ENCODE results near the gene MYLK.
"Not testable (repeated sequence)": the region's sequence is repeated elsewhere in the genome, so short reads cannot be mapped to it uniquely, and the experiment has no call there.

Gene MYLK

DNA sequence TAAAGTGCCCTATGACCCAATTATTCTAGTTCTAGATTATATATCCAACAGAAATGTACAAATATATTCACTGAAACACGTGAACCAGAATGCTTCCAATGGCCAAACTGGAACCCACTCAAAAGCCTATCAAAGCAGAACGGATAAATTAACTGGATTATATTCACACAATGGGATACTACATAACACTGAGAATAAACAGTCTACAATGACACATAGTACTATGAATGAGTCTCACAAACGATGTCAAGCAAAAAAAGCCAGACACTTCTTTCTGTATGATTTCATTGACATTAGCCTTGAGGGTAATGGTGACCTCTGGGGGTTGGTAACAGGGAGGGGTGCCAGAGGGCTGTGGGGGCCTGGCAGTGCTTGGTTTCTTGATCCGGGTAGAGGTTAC is 248.4 kb downstream of the MYLK start:
- peak; percentile 72 for DNase-seq

DNA sequence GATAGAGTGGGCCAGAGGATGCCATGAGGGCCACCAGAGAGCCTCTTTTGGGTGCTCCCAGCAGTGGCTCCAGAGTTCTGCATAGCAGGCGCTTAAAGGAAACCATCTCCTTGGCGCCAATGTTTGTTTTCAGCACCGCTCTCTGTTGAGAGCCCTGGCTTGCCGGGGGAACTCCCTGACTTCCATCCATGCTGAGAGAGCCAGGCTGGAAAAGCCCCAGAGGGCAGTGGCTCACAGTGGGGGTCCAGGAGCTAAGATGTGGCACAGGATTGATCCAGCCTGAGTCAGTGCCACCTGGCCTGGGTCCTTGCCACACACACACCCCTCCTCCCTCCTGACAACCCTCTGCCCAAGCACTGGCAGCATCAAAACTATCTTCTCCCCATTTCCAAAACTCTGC is 248.9 kb downstream of the MYLK start:
- peak; percentile 85 for DNase-seq

DNA sequence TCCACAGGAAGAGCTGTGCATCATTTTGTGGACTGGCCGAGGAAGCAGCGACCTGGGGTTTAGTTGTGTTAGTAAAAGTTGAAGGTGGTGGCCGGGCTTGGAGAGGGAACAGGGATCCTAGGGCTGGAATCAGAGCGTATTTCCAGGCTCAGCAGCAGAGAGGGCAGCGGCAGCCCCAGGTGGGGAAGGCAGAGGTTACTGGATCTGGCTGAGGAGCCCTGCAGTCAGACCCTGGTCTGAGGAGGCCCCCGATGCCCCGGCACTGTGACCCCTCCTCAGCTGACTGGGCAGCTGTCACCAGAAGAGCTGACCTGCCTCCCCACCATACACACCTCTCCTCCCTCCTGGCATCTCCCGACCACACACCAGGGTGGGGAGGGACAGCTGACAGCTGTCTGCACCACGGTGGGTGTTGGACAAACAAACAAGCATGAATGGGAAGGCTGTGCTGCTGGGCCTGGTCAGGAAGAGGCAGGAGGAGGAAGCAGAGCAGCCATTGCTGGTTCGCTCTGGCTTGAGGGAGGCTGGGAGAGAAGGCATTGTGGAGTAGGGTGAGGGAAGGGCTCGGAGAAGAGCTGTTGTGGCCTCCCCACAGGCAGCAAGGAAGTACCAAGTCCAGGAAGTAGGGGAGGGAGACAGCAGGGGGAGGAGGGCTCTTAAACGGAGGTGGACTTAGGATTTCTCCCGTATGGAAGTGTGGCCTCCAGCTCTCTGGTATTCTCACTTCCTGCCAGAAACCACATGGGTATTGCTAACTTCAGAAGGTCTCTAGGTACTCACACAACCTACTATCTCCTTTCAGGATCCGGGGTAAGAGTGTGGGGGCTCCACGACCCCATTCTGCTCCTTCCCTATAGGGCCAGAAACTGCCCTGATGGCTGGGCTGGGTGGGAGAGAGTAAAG is 249.7 kb downstream of the MYLK start:
- DNase-seq = peak; percentile 57

DNA sequence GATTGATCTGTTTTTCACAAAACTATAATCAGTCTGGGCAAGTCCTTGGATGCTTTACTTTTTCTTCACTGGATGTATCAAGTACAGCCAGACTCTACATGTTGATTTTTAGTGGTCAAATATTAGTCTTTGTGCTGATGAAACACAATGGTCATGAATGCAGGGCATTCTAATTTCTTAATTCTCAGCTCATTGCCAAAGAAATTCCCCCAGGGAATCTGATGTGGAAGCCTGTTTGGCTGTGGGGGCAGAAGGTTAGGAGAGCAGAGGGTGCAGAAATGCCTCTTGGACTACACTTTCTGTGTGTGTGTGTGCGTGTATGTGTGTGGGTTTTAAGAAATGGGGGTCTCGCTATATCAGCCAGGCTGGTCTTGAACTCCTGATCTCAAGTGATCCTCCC is 250.6 kb downstream of the MYLK start:
- DNase-seq = no peak

DNA sequence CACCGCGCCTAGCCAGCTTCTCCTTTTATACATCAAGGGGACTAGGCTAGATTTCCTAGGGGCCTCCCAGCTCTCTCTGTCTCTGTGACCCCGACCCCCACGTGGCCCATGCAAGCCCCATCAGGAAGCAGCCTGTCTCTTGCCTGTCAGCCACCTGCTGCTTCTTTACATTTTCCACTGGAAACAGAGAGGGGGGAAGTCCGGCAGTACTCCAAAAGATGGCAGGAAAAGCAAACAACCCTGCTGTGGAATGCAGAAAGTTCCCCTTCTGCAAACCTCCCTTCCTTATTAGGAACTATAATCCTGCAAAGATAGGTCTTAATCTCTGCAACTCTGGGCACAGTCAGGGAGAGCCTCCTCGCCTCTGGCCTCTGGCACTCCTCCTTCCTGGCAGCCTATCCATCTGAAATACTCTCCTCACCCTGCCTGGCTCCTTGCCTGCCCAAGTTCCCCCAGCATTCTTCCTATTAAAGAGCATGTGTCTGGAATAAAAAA is 251.9 kb downstream of the MYLK start:
- no peak for DNase-seq

DNA sequence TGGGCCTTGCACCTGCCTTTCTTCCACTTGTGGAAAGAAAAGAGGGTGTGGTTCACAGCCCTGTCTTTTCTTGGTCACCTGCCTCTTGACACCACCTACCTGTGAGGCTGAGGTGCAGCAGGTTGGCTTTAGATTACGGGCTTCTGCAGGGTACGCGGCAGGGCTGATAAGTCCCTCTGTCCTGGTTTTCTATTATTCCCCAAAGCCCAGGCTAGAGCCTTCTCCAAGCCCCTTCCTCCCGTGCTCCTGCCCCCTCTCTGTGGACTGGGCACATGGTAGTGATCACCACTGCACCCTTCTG is 254.4 kb downstream of the MYLK start:
- no peak for DNase-seq

DNA sequence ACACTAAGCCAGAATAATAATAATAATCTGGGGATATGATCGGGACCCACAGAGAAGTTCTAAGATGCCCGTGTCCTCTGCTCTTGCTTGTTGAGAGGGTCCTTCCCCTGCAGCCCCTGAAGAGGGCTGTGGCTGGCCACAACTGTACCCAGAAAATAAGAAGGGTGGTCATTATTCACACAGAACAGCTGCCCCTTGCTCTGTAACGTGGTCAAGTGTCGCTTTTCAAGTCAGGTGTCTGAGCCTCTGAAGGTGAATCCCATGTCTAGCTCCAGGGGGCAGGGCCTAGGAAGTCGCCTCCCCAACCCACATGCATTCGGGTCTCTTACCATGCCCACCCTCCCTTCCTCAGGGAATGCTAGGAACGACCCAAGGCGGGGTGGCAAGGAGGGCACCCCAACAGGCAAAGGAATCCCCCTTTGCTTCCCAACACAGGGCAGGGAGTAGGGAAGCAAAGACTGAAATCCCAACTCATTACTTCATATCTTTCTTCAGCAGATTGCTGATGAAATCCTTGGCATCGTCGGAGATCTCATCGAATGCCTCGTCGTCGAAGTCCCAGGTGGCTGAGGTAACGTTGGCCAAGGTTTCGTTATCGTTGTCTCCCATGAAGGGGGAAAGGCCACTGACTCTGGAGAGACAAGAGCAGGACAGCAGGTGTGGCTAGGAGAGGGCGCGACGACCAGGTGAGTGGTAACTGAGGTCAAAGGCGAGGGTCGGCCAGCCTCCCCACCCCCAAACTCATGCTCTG is 255.0 kb downstream of the MYLK start:
- no peak for DNase-seq

DNA sequence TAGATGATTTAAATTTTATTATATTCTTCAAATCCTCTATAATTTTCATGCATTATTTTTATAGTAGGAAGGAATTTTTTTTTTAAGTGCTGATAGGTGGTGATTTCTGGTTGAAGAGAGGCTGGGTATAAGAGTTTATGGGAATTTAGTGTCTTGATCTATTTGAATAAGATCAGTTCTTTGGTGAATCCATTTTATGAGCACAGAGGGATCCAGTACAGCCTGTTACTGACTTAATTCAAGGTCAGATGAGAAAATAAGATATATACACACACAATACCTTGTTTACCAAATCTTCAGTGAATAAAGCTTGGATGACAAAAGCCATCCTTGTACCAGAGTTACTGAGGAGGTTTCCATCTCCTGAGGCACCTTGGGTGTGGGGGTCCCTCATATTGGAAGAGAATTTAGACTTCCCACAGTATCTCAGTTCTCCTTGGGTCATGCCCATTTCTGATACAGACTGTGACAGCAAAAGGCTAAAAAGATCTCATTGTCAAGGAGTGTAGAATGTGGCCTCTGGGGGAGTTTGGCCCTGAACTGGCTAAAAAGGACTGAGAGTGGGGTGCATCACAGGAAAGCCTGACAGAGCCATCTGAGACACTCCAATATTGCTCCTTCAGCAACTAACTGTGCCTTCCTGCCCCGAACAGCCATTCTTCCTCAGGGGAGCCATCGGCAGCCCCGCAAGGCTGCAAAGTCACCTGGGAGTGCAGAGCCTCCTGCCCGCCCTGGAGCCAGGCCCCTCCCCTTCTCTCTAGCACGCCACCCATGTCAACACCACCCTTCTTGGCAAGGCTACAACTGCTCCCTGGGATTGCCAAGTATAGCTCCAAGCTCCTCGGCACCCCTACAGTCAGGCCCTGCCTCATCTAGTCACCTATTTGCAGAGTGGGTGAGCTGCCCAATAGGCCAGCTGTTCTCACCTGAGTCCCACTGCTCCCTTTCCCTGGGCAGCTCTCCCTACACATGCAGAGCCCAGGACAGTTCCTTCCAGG is 256.2 kb downstream of the MYLK start:
- peak; percentile 31 for DNase-seq

DNA sequence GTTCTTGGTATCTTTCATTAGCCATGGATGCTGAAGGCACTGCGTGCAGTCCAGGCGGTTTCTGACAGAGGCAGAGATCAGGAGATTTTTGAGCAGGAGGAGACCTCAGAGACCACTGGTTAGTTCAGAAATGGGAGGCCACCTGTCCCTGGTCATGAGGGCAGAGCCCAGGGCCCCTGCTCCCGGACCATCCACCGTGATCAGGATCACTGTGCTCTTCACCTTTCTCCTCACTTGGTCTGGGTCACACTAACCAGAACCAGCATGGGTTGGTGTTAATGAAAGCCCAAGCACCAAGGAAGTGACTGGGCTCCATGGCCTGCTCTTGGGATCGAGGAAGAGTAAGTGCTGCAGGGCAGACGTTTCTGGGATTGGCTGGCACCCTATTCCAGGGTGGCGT is 257.3 kb downstream of the MYLK start:
- DNase-seq = no peak

DNA sequence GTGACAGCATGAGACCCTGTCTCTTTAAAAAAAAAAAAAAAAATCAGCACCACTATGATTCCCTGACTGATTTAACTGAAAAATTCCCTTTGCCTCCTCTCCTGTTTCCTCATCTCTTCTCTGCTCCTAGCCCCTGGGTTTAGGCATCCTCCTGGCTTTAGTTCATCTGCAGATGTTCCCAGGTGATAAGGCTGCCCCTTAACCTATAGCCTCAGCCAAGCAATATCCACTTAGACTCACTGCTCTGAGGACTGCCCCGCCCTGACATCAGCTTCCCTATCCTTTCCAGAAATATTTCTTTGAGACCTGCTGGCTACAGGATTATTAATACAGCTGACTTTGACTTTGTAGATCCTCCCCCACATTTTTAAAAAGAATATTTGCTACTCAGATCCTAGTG is 259.8 kb downstream of the MYLK start:
- no peak for DNase-seq

DNA sequence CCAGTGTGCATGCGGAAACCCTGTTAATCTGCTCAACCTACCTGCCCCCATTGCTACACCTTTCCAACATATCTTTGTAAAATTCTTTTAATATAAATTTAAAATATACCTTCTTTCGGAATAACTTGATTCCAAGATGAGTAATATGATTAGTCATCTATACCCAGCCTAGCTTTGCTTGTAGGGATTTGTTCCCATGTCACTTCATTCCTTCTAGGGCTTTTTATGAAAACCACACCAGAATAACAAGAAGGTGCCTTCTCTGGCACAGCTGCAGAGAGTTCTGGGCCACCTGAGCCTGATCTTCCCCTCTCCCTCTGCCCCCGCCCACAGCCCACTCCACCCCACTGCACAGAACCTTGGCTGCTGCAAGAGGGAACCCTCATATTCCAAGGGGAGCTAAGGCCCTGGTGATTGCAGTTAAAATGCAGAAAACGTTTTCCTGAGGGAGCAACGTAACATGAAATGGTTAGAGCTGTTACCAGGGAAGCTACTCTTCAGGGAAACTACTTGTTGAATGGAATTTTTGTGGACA is 260.7 kb downstream of the MYLK start:
- DNase-seq = no peak

DNA sequence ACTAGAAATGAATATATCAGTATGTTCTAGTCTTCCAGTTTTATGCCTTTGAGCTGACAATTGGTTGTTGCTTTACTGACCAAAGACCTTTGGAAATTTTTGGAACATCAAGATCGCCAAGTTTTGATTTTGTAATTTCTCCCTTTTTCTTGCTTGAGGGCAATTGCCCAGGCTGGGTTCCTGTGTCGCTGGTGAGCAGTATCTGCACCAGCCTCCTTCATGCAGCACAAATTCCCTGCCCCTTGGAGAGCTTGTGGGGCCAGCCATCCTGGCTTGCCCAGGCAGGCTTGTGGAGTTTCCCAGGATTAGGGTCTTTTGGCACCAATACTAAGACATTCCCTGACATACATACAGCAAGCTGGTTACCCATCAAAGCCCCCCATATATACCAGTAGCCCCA is 261.4 kb downstream of the MYLK start:
- no peak for DNase-seq

DNA sequence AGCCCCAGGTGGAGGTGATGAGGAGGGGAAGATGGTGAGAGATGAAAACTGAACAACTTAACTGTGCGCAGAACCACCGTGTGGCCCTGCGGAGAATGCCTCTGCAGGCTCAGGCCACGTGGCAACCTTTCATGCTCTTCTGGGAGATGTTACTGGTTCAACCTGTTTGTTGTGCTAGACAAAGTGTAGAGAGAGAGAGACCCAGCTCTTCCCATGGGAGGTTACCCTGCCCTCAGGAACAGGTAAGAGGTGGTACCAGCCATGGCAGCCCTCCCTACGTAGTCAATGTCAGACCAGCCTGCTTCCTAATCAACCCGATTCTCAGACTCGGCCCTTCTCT is 262.3 kb downstream of the MYLK start:
- no peak for DNase-seq

DNA sequence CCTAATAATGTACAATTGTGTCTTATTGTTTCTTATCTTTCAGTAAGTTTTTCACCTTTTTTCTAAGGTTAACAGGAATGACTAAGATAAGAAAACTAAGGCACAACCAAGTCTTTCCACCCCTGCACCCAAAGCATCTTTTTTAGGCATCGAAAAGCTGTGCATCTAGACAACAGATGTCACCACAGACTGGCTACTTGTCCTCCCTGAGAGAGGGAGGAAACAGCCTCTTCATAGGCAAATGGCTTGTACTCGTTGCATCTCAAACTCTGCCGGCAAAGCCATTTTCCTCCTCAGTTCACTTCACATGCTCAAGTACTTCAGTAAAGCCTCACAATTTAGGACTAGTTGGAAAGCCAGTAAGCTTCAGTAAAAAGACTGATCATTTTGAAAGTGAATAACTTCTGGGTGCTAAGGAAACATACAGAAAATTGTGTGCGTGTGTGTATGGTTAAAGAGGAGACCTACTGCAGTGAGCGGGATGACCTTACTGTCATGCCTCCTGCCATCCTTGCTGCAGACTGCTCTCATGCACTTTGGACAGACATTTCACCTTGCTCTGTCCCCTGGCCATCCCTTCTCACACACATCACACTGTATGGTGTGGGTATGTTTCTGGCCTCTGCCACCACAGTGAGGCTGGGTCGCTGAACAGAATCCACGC is 262.8 kb downstream of the MYLK start:
- DNase-seq = no peak

DNA sequence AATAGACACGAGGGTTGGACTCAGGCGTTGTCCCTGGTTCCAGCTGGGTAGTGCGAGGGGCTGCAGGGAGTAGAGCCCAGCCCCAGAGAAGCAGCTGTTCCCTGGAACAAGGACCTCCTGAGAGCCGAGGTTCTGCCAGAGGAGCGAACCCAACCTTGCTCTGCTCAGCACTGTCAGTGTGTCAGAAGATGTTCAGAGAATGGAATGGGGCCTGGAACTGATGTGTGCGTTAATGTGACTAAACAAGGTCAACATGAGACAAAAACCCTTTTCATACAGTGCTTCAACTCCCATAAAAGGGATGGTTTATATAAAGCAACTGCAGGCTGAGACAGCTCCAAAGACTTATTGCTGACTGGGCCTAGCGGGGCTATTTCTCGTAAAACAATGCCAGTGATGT is 263.8 kb downstream of the MYLK start:
- no peak for DNase-seq

DNA sequence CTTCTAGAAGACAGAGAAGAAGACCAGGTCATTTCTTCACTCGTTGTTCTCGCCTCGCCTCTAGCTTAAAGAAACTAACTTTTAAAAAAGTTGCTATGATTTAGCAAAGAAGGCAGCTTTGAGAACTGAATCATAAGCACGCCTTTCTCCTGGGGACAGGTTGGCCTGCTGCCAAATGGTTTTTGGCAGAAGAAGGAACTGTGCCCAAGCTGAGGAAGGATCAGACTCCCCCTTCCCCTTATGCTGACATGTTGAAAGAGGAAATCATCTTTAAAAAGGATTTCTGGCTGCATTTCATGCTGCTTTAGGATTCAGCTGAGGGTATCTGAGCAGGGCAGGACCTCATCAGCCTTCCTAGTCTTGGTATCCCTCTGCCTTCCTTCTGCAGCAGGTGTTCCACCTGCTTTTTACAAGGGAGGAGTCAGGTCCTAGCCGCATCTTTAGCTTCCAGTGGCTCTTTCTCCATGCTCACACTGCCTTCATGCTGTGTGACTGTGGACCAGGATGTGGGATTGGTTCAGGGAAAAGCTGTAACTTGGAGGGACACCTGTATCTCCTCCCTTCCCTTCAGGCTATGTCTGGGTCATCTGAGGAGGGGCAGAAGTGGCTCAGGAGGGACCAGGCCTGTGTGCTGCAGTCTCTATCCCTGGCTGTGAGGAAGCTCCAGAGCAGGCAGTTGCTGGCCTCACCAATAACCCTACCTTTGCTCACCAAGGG is 265.2 kb downstream of the MYLK start:
- peak; percentile 29 for DNase-seq

DNA sequence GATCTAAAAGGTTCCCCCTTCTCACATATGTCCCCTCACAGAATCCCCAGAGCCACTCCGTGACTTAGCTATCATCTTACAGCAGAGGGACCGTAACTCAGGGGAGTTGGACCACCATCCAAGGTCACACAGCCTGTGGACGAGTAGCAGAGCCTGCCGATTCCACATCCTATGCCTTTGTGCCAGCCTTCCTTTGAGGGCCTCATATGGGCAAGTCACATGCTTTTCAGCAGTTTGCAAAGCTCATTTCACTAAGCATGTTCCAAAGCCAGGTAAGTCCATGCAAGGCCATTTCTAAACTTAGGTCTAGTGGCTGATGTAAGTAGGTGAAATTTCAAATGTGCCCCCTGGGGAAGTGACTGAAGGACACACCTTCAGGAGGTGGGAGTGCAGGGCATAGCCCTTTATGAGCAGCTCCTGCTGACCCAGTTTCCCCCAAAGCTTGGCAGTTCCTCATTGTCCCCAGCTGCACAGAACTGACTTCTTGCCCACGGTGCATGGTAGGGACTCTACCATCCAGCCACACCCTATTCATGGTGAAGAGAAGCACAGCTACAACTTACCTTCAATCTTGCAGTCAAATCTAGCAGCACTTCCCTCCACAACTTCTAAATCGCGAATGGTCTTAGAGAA is 265.9 kb downstream of the MYLK start:
- no peak for DNase-seq

DNA sequence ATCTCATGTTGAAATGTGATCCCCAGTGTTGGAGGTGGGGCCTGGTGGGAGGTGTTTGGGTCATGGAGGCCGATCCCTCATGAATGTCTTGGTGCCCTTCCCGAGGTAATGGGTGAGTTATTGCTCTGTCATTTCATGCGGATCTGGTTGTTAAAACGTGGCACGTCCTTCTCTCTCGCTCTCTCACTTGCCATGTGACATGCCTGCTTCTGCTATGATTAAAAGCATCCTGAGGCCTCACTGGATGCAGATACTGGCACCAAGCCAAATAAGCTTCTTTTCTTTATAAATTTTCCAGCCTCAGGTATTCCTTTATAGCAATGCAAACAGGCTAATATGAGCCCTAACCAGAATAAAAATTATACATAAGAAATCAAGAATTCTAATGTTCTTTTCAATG is 267.5 kb downstream of the MYLK start:
- DNase-seq = no peak

DNA sequence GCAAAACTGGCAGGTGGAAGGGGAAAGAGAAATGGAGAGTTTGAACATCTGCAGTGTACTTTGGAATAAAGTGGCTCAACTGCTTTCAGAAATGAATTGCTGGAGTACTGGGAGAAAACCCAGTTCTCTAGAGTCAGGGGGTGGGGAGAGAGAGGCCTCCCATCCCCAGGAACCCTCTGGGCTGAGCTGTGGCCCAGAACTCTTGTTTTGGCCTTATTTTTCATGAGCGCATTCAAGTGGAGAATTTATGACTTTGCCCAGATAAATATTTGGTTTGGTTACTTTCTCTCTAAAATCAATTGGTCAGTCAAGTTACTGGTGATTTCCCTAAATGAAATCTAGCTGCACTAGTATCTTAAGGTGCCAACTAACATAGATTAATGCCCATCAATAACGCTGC is 270.6 kb downstream of the MYLK start:
- no peak for DNase-seq

DNA sequence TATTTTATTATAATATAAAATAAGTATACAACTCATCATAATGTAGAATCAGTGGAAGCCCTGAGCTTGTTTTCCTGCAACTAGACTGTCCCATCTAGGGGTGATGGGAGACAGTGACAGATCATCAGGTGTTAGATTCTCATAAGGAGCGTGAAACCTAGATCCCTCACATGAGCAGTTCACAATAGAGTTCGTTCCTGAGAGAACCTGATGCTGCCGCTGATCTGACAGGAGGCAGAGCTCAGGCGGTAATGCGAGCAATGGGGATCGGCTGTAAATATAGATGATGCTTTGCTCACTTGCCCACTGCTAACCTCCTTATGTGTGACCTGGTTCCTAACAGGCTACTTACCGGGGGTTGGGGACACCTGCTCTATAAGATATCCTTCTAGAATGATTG is 272.5 kb downstream of the MYLK start:
- not testable (repeated sequence) for DNase-seq

DNA sequence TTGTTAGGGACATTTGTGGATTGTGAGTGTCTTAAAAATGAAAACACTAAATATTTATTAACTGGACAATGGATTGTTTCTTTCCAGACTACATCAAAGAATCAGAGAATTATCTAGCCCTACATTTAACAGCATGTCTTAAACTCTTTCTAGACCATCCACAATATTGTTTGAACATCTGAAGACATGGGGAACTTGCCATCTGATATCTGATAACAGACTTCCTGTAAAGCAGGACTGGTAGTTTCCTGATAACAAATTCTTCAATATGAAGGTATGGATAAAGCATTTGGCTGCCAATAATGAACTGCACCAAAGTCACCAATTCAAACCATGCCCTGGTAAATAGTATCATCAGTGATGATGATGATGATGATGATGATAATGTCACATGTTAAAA is 273.1 kb downstream of the MYLK start:
- DNase-seq = no peak

Data from NCI-H1092 treated with DMSO at 0.1 percent for 48 hours (cell line).